SK-N-SH (cell line): Measurements from ENCODE around the gene IRF2. TPM values are rescaled to one million over a fixed set of nuclear protein-coding genes. Genes with fewer than 3 reads are reported as not detected.

Experiments
- CTCF ChIA-PET: fragments of 300-600, 350-600 bp; formaldehyde crosslinking; extraction: SDS; loops from one replicate; lab custom pipeline; 2021; lab: Yijun Ruan, JAX
- POLR2A ChIA-PET: fragments of 350-600 bp; sonication (Branson Sonifier 250); formaldehyde crosslinking; extraction: SDS; loops from one replicate; lab custom pipeline; 2020; ENCODE audit warnings: antibody characterized with exemption, inconsistent platforms; lab: Yijun Ruan, JAX
- DNase-seq: peaks from one replicate; pipeline ENCODE4 v3.0.0; 2012
- H2AFZ ChIP-seq: fragments of 200-600 bp; sonication (generic); 2 replicates; pipeline ENCODE4 v1.8.1; 2016; ENCODE audit warnings: antibody characterized with exemption, mild to moderate bottlenecking, low read depth
- H3F3A ChIP-seq: fragments of 200-600 bp; sonication (generic); replicated peaks from 2 replicates; pipeline ENCODE3; 2016; ENCODE audit warnings: antibody characterized with exemption, mild to moderate bottlenecking; ENCODE audit not compliant: insufficient read depth
- H3K27ac ChIP-seq, 2 experiments: fragments of 200-500 bp in 1 of 2; fragments of 200-600 bp in 1 of 2; sonication (Bioruptor generic) in 1 of 2; sonication (generic), shearing (Covaris generic) in 1 of 2; 2 replicates each; pipeline versions ENCODE4 v1.5.1 to v1.6.1; 2014 to 2016; ENCODE audit warnings: low read depth in 2 of 2, inconsistent platforms in 1 of 2, low read length in 1 of 2, mild to moderate bottlenecking in 1 of 2, mixed read lengths in 1 of 2
- H3K27me3 ChIP-seq: fragments of 200-600 bp; sonication (generic), shearing (Covaris generic); 2 replicates; pipeline ENCODE4 v1.6.1; 2016; ENCODE audit warnings: mixed run types; ENCODE audit not compliant: insufficient read depth
- H3K36me3 ChIP-seq, 2 experiments: fragments of 200-500 bp in 1 of 2; fragments of 200-600 bp in 1 of 2; sonication (Bioruptor generic) in 1 of 2; sonication (generic) in 1 of 2; replicated peaks in 1 of 2; 2 replicates each; pipeline versions ENCODE3 to v1.5.1; 2014 to 2016; ENCODE audit warnings: low read length in 1 of 2, mild to moderate bottlenecking in 1 of 2; ENCODE audit not compliant: insufficient read depth in 2 of 2, control insufficient read depth in 1 of 2
- H3K4me1 ChIP-seq, 2 experiments: fragments of 200-500 bp in 1 of 2; fragments of 200-600 bp in 1 of 2; sonication (Bioruptor generic) in 1 of 2; sonication (generic), shearing (Covaris generic) in 1 of 2; 2 replicates each; pipeline versions ENCODE4 v1.5.1 to v1.6.1; 2014 to 2016; ENCODE audit warnings: low read depth in 1 of 2, low read length in 1 of 2, mixed run types in 1 of 2; ENCODE audit not compliant: insufficient read depth in 2 of 2, control insufficient read depth in 1 of 2
- H3K4me2 ChIP-seq: fragments of 200-600 bp; sonication (generic), shearing (Covaris generic); 2 replicates; pipeline ENCODE4 v1.6.1; 2017; ENCODE audit warnings: mixed run types
- H3K4me3 ChIP-seq, 2 experiments: fragments of 200-500 bp in 1 of 2; fragments of 200-600 bp in 1 of 2; sonication (Bioruptor generic) in 1 of 2; sonication (generic), shearing (Covaris generic) in 1 of 2; 2 replicates each; pipeline versions ENCODE4 v1.5.1 to v1.8.1; 2014 to 2016; ENCODE audit warnings: low read depth in 2 of 2, inconsistent platforms in 1 of 2, low read length in 1 of 2, mild to moderate bottlenecking in 1 of 2, mixed read lengths in 1 of 2, moderate library complexity in 1 of 2
- H3K79me2 ChIP-seq: fragments of 200-600 bp; sonication (generic); 2 replicates; pipeline ENCODE4 v1.8.1; 2017; ENCODE audit warnings: mild to moderate bottlenecking; ENCODE audit not compliant: insufficient read depth
- H3K9ac ChIP-seq: fragments of 200-600 bp; sonication (generic); 2 replicates; pipeline ENCODE4 v1.6.1; 2017; ENCODE audit warnings: mixed run types
- H3K9me2 ChIP-seq: fragments of 200-600 bp; sonication (generic); 2 replicates; pipeline ENCODE4 v1.6.1; 2017; ENCODE audit warnings: mixed run types
- H3K9me3 ChIP-seq: fragments of 200-600 bp; sonication (generic); 2 replicates; pipeline ENCODE4 v1.6.1; 2017; ENCODE audit warnings: mixed run types, mild to moderate bottlenecking, moderate library complexity
- H4K20me1 ChIP-seq: fragments of 200-600 bp; sonication (generic); 2 replicates; pipeline ENCODE4 v1.6.1; 2017; ENCODE audit warnings: mild to moderate bottlenecking, mixed run types; ENCODE audit not compliant: insufficient read depth
- CHD2 ChIP-seq: fragments of 150-350 bp; IDR thresholded peaks from 2 replicates; pipeline ENCODE4 v1.6.1; 2018; ENCODE audit warnings: low read length; ENCODE audit not compliant: partially characterized antibody
- ELF1 ChIP-seq: IDR thresholded peaks from 2 replicates; pipeline ENCODE4 v1.4.0; 2012
- EP300 ChIP-seq, 2 experiments: IDR thresholded peaks; 2 replicates each; pipeline versions ENCODE4 v1.4.0 to v1.6.1; 2012; ENCODE audit warnings: borderline replicate concordance in 1 of 2, low read depth in 1 of 2, low read length in 1 of 2
- FOSL2 ChIP-seq: IDR thresholded peaks from 2 replicates; pipeline ENCODE4 v1.4.0; 2012; ENCODE audit warnings: low read depth, mild to moderate bottlenecking, moderate library complexity, borderline replicate concordance
- FOXJ3 ChIP-seq: sonication (generic); formaldehyde crosslinking; IDR thresholded peaks from 2 replicates; pipeline ENCODE4 v1.5.1; 2020; ENCODE audit warnings: mild to moderate bottlenecking, missing genetic modification reagents
- IRF3 ChIP-seq: fragments of 150-350 bp; IDR thresholded peaks from 2 replicates; pipeline ENCODE4 v1.6.1; 2016; ENCODE audit warnings: mild to moderate bottlenecking, low read depth, low read length
- MEF2A ChIP-seq: IDR thresholded peaks from 2 replicates; pipeline ENCODE4 v1.4.0; 2012; ENCODE audit warnings: low read depth, borderline replicate concordance
- NRF1 ChIP-seq: IDR thresholded peaks from 2 replicates; pipeline ENCODE4 v1.6.1; 2012; ENCODE audit warnings: low read depth, mild to moderate bottlenecking, low read length
- POLR2AphosphoS5 ChIP-seq: IDR thresholded peaks from 2 replicates; pipeline ENCODE4 v1.6.1; 2012; ENCODE audit warnings: low read depth, low read length
- RAD21 ChIP-seq: IDR thresholded peaks from 2 replicates; pipeline ENCODE4 v1.6.1; 2012; ENCODE audit warnings: mild to moderate bottlenecking, low read length
- RCOR1 ChIP-seq: fragments of 150-350 bp; IDR thresholded peaks from 2 replicates; pipeline ENCODE4 v1.6.1; 2017; ENCODE audit warnings: antibody characterized with exemption, low read length
- RFX5 ChIP-seq: IDR thresholded peaks from 2 replicates; pipeline ENCODE4 v1.6.1; 2012; ENCODE audit warnings: mild to moderate bottlenecking, improper control_type of control experiment, low read length
- RXRA ChIP-seq: IDR thresholded peaks from 2 replicates; pipeline ENCODE4 v1.4.0; 2012; ENCODE audit warnings: low read depth, mild to moderate bottlenecking, borderline replicate concordance
- SMC3 ChIP-seq: IDR thresholded peaks from 2 replicates; pipeline ENCODE4 v1.6.1; 2012; ENCODE audit warnings: low read depth, low read length, improper control_type of control experiment
- TAF1 ChIP-seq: IDR thresholded peaks from 2 replicates; pipeline ENCODE4 v1.6.1; 2012; ENCODE audit warnings: low read depth, mild to moderate bottlenecking, low read length, moderate library complexity, borderline replicate concordance
- TCF12 ChIP-seq: IDR thresholded peaks from 2 replicates; pipeline ENCODE4 v1.4.0; 2012
- TEAD4 ChIP-seq: IDR thresholded peaks from 2 replicates; pipeline ENCODE4 v1.4.0; 2012; ENCODE audit warnings: mild to moderate bottlenecking, borderline replicate concordance; ENCODE audit not compliant: insufficient read depth
- WGBS: methylation state at CpG from one replicate; pipeline ENCODE4 v1.1.6; 2017; ENCODE audit warnings: low lambda C conversion rate; 5-methylcytosine and 5-hydroxymethylcytosine counted together
- polyA plus RNA-seq, 3 experiments: library from polyadenylated mRNA; depleted of rRNA; stranded (reverse); fragments of >200 nt; gene quantifications; 2 replicates each; pipeline ENCODE4 v1.2.3, GENCODE V29; 2012
- TF ChIP-seq, protein P1 (sequence below): fragments of 200-600 bp; sonication (generic); IDR thresholded peaks from 2 replicates; pipeline ENCODE4 v1.6.1; 2017; ENCODE audit warnings: antibody characterized with exemption, mild to moderate bottlenecking, moderate library complexity
- TF ChIP-seq, protein P2 (sequence below): IDR thresholded peaks from 2 replicates; pipeline ENCODE4 v1.4.0; 2012; ENCODE audit warnings: low read depth, borderline replicate concordance
- TF ChIP-seq, protein P3 (sequence below): IDR thresholded peaks from 2 replicates; pipeline ENCODE4; 2012

Gene IRF2
- polyA plus RNA-seq, 1 of the 3 experiments (the other 2 are of a cell fraction) = 23.3 TPM

DNA sequence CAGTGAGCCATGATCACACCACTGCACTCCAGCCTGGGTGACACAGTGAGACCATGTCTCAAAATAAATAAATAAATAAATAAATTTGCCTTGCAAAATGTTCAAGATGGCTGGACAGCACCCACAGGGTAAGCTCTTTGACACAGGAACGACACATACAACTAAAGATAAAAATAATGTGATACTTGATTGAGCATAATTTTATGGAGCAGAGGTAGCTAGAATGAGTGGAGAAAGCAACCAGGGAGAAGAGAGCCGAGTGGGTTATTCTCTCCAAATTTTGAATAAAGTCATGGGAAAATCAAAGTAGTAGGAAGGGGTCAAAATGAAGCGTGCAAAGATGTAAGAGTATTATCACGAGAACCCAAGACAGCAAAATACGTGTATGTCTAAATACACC, 121.5 kb downstream of the IRF2 start (continued):
- TF ChIP-seq IRF3 = no peak
- TF ChIP-seq, all 33 proteins: peak for 0

DNA sequence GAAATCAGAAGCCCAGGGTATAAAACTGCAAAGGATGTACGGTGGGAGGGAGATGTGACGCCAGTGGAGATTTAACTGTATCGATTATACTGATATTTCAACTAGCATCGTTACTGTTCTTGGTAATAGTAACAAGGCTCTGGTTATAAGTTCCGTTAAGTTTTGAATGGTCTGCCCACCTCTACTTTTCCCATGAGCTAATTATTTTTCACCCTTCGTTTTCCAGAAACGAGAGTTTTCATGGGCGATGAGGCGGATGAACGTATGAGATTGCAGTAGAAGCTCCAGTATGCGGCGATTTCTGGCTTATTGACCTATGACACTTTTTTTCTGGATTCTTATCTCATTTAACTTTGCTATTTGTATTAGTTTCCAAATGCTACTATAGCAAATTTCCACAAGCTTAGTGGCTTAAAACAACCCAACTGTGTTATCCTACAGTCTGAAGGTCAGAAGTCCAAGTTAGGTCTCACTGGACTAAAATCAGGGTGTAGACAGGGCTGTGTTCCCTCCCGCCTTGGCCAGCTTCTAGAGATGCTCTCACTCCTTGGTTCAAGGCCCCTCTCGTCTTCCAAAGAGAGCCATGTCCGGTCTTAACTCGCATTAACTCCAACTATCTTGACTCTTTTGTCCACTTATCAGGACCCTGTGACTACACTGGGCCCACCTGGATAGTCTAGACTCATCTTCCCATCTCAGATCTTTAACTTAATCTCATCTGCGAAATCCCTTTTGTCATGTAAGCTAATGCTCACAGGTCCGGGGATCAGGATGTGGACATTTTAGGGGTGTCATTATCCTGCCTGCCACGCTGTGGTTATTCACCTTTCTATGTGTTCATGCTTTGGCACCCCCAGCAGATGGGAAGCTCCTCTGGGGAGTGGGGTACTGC, 122.5 kb downstream of the IRF2 start:
- Histone ChIP-seq H3K27ac (no peak overlapping the region), H3K4me3 (no peak overlapping the region), H3K36me3 (no peaks in the 10 kb centered on the region), H3K9ac (no peak overlapping the region), H3K27me3 (no peaks in the 10 kb centered on the region), H3K4me1 (peaks cover 6 to 30% of the 10 kb centered on the region in 2 experiments; a peak in 2 of 4 replicates), H2AFZ (no peak overlapping the region), H4K20me1 (no peaks in the 10 kb centered on the region), H3F3A (no peaks in the 10 kb centered on the region), H3K4me2 (no peak overlapping the region), H3K9me2 (no peaks in the 10 kb centered on the region), H3K79me2 (no peaks in the 10 kb centered on the region), H3K9me3 (no peaks in the 10 kb centered on the region)
- TF ChIP-seq RAD21 (no peak), RFX5 (no peak), FOSL2 (no peak), TCF12 (no peak), CHD2 (no peak), IRF3 (no peak), RXRA (no peak), FOXJ3 (CRISPR knock-in tag) (no peak), NRF1 (no peak), TEAD4 (no peak), TAF1 (no peak), RCOR1 (no peak), MEF2A (no peak), POLR2AphosphoS5 (no peak), SMC3 (no peak), ELF1 (no peak), EP300 (IDR thresholded peaks at IDR 0.05; ENCODE audit: borderline replicate concordance in 1 of 2, low read depth in 1 of 2, low read length in 1 of 2) (no peak)
- TF ChIP-seq, protein P1, sequence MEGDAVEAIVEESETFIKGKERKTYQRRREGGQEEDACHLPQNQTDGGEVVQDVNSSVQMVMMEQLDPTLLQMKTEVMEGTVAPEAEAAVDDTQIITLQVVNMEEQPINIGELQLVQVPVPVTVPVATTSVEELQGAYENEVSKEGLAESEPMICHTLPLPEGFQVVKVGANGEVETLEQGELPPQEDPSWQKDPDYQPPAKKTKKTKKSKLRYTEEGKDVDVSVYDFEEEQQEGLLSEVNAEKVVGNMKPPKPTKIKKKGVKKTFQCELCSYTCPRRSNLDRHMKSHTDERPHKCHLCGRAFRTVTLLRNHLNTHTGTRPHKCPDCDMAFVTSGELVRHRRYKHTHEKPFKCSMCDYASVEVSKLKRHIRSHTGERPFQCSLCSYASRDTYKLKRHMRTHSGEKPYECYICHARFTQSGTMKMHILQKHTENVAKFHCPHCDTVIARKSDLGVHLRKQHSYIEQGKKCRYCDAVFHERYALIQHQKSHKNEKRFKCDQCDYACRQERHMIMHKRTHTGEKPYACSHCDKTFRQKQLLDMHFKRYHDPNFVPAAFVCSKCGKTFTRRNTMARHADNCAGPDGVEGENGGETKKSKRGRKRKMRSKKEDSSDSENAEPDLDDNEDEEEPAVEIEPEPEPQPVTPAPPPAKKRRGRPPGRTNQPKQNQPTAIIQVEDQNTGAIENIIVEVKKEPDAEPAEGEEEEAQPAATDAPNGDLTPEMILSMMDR = no peak
- TF ChIP-seq, protein P2, sequence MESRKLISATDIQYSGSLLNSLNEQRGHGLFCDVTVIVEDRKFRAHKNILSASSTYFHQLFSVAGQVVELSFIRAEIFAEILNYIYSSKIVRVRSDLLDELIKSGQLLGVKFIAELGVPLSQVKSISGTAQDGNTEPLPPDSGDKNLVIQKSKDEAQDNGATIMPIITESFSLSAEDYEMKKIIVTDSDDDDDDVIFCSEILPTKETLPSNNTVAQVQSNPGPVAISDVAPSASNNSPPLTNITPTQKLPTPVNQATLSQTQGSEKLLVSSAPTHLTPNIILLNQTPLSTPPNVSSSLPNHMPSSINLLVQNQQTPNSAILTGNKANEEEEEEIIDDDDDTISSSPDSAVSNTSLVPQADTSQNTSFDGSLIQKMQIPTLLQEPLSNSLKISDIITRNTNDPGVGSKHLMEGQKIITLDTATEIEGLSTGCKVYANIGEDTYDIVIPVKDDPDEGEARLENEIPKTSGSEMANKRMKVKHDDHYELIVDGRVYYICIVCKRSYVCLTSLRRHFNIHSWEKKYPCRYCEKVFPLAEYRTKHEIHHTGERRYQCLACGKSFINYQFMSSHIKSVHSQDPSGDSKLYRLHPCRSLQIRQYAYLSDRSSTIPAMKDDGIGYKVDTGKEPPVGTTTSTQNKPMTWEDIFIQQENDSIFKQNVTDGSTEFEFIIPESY = no peak
- TF ChIP-seq, protein P3, sequence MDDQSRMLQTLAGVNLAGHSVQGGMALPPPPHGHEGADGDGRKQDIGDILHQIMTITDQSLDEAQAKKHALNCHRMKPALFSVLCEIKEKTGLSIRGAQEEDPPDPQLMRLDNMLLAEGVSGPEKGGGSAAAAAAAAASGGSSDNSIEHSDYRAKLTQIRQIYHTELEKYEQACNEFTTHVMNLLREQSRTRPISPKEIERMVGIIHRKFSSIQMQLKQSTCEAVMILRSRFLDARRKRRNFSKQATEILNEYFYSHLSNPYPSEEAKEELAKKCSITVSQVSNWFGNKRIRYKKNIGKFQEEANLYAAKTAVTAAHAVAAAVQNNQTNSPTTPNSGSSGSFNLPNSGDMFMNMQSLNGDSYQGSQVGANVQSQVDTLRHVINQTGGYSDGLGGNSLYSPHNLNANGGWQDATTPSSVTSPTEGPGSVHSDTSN = no peak
- ChIA-PET POLR2A (no interaction called here), CTCF (interaction anchor here (1.3 kb wide), 1 partner anchor 88 kb away, joined by 5 read pairs; no protein-coding TSS in a partner anchor)
- WGBS = 87% methylated on average over 19 of the region's 19 CpGs
- no peak for DNase-seq
